ENCODE measurements around the gene CNOT11. TPM values are rescaled to one million over a fixed set of nuclear protein-coding genes. Genes with fewer than 3 reads are reported as not detected.
A peak's percentile ranks its signal among the peaks of the same experiment; 100 is the strongest.
"Not testable (repeated sequence)": the region's sequence is repeated elsewhere in the genome, so short reads cannot be mapped to it uniquely, and the experiment has no call there.

CNOT11 gene
- total and polyA plus RNA-seq, 5 donors = 26.0 to 60.5 (median 41.0) TPM

DNA sequence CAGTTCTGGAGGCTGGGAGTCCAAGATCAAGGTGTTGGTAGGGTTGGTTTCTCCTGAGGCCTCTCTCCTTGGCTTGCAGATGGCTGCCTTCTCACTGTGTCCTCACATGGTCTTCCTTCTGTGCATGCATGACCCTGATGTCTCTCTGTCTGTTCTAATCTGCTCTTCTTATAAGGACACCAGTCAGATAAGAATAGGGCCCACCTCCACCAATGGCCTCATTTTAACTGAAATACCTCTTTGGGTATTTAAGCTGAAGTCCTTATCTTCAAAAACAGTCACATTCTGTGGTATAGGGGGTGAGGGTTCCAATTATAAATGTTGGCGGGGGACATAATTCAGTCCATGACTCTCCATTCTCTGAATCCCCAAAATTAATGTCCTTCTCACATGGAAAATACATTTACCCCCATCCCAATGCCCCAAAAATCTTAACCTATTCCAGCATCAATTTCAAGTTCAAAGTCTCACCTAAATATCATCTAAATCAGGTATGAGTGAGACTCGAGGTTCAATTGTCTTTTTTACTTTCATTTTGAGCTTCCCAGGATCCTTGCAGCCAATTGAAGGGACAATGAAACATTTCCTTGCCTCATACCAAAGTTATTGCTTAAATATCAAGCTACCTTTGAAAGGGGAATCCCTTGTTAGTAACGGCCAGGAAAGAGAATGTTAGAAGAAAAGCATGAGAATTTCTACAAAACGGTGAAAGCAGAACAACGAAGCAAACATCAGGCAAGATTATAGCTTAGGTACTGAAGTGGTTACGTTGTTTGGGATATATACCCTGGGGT, 20.6 kb upstream of the CNOT11 start:
- Histone ChIP-seq H3K27ac (ENCODE audit: low read length) (no peak overlapping the region), H3K4me1 (ENCODE audit: control insufficient read depth, insufficient read depth, low read length) (no peaks in the 10 kb centered on the region), H3K27me3 (ENCODE audit: control insufficient read depth, insufficient read depth) (no peaks in the 10 kb centered on the region), H3K4me3 (ENCODE audit: low read length) (no peak overlapping the region), H3K9me3 (ENCODE audit: control insufficient read depth, low read length) (no peaks in the 10 kb centered on the region)
- WGBS = 90% methylated on average over 6 of the region's 6 CpGs
- intact Hi-C loops (cut with DNase I) = no loop called here
- no peak for DNase-seq
- no peak for ATAC-seq

DNA sequence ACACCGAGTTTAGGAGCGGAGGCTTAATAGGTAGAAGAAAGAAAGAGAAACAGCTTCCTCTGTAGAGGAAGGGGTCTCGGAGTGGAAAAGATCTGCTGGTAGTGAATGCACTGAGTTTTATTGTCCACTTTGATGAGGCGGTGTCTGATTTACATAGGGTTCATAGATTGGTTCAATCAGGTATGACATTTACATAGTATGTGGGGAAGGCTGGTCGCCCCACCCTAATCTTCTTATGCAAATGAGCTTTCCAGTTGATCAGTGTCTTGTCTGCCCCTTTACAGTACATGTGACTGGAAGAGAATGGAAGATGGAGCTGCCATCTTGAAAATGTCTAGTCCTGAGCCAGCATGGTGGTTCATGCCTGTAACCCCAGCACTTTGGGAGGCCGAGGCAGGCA, 19.9 kb upstream of the CNOT11 start:
- Histone ChIP-seq H3K27ac (ENCODE audit: low read length) (no peak overlapping the region), H3K4me3 (ENCODE audit: low read length) (no peak overlapping the region), H3K9me3 (ENCODE audit: control insufficient read depth, low read length) (no peaks in the 10 kb centered on the region), H3K27me3 (ENCODE audit: control insufficient read depth, insufficient read depth) (no peaks in the 10 kb centered on the region), H3K4me1 (ENCODE audit: control insufficient read depth, insufficient read depth, low read length) (no peaks in the 10 kb centered on the region)
- intact Hi-C loops (cut with DNase I) = no loop called here
- WGBS = 96% methylated on average over 6 of the region's 6 CpGs
- ATAC-seq (no peak), DNase-seq (no peak)

DNA sequence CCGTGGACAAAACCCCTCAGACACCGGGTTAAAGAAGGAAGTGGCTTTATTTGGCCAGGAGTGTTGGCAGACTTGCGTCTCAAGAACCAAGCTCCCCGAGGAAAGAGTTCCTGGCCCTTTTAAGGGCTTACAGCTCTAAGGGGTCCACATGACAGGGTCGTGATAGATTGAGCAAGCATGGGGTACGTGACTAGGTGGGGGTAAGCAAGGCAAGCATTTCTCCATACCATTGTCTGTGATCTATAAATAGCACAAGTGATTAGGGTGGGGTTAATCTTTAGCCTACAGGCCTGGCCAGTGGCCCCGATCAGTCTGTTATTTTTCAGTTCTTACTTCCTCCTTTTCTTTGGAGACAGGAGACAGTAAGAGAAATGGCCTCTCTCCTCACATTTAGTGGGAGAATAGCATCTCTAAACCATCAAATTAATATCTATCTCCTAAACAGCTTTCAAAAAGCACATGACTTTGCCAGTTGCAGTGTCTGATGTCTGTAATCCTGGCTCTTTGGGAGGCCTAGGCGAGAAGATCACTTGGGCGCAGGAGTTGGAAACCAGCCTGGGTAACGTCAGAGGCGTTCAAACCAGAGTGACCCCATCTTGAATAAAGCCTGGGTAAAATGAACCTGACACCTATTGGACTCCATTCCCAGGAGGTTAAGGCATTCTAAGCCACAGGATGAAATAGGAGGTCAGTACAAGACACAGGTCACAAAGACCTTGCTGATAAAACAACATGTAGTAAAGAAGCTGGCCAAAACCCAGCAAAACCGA, 18.3 kb upstream of the CNOT11 start:
- intact Hi-C loops (cut with DNase I) = no loop called here
- H3K4me3 ChIP-seq (ENCODE audit: low read length) = no peak overlapping the region
- H3K27ac ChIP-seq (ENCODE audit: low read length) = no peak overlapping the region
- DNase-seq (no peak), ATAC-seq (no peak)
- 54% methylated on average over 12 of the region's 12 CpGs for WGBS
- no peaks in the 10 kb centered on the region for H3K4me1 ChIP-seq (ENCODE audit: control insufficient read depth, insufficient read depth, low read length)
- H3K27me3 ChIP-seq (ENCODE audit: control insufficient read depth, insufficient read depth) = no peaks in the 10 kb centered on the region
- H3K9me3 ChIP-seq (ENCODE audit: control insufficient read depth, low read length) = no peaks in the 10 kb centered on the region

DNA sequence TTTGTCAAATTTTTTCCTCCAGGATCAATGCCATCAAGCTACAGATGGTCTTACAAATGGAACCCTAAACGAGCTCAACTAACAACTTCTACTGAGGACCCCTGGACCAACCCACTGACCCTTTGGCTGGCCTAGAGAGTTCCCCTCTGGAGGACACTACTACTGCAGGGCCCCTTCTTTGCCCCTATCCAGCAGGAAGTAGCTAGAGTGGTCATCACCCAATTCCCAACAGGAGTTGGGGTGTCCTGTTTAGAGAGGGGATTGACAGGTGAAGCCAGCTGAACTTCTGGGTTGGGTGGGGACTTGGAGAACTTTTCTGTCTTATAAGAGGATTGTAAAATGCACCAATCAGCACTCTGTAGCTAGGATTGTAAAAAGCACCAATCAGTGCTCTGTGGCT, 16.7 kb upstream of the CNOT11 start:
- intact Hi-C loops (cut with DNase I); ATAC-seq; H3K4me3 ChIP-seq (ENCODE audit: low read length); H3K4me1 ChIP-seq (ENCODE audit: control insufficient read depth, insufficient read depth, low read length); DNase-seq; H3K27me3 ChIP-seq (ENCODE audit: control insufficient read depth, insufficient read depth); H3K27ac ChIP-seq (ENCODE audit: low read length); H3K9me3 ChIP-seq (ENCODE audit: control insufficient read depth, low read length): not testable (repeated sequence)
- WGBS = 85% methylated on average over 1 of the region's 1 CpG

DNA sequence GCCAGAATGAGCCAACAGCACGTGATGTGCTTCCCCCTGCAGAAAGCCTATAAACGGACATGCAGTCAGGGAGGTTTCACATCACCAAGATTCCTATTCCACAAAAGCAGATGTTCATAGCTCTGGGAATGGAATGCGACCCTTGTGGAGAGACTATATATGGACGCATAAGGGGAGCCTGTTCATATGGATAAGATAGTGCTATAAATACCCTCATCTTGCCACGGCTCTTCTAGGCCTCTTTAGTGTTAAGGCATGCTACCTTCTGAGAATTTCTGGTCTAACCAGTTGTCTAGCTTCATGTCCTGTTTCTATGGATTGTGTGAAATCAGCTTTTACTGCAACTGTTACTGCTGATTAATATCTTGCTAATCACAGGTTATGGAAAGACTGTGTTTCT, 14.7 kb upstream of the CNOT11 start:
- 35% methylated on average over 5 of the region's 5 CpGs for WGBS
- H3K4me1 ChIP-seq (ENCODE audit: control insufficient read depth, insufficient read depth, low read length); H3K27me3 ChIP-seq (ENCODE audit: control insufficient read depth, insufficient read depth); intact Hi-C loops (cut with DNase I); ATAC-seq; H3K4me3 ChIP-seq (ENCODE audit: low read length); DNase-seq; H3K27ac ChIP-seq (ENCODE audit: low read length); H3K9me3 ChIP-seq (ENCODE audit: control insufficient read depth, low read length): not testable (repeated sequence)

DNA sequence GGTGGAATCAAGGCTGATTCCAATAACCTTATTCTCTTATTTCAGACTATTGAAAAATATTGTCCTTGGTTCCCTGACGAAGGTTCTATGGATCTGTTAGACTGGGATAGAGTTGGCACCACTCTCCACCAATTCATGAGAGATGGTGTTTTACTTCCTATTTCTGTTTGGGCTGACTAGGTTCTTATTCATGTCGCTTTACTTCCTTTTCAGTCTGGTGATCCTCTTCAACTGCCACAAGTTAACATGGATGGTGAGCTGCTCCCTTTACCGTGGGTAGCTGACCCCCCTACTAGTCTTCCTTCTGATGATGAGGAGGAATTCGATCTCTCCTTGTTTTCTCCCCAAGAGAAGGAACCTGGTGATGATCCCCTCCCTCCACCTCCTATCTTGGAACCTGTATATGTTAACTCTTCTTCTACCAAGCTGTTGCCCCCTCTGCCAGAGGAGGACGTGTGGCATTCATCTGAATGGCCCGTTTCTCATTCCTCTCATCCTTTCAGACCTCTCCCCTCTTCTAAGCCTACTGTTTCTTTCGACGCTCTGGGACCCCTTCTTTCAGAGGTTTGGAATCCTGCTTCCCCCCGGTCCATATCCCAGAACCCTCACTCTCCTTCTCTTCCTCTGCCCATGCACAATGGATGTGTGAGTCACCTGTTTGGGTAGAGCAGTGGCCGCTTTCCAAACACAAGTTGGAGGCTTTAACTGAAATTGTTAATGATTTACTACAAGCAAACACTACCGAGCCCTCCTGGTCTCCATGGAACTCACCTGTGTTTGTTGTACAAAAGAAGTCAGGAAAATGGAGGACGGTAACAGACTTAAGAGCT, 13.5 kb upstream of the CNOT11 start:
- 88% methylated on average over 12 of the region's 12 CpGs for WGBS
- no peak overlapping the region for H3K4me3 ChIP-seq (ENCODE audit: low read length)
- H3K9me3 ChIP-seq (ENCODE audit: control insufficient read depth, low read length) = no peaks in the 10 kb centered on the region
- DNase-seq = no peak
- no peaks in the 10 kb centered on the region for H3K4me1 ChIP-seq (ENCODE audit: control insufficient read depth, insufficient read depth, low read length)
- no peaks in the 10 kb centered on the region for H3K27me3 ChIP-seq (ENCODE audit: control insufficient read depth, insufficient read depth)
- intact Hi-C loops (cut with DNase I) = no loop called here
- ATAC-seq = no peak
- H3K27ac ChIP-seq (ENCODE audit: low read length) = no peak overlapping the region

DNA sequence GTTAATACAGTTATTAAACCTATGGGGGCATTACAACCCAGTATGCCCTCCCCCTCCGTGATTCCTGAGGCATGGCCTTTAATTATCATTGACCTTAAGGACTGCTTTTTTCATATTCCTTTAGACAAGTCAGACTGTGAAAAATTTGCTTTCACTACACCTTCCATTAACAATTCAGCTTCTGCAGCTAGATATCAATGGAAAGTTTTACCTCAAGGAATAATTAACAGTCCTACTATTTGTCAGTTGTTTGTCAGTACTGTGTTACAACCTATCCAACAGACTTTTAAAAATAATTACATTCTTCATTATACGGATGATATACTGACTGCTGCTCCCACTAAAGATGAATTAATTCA, 12.9 kb upstream of the CNOT11 start:
- H3K4me3 ChIP-seq (ENCODE audit: low read length); H3K9me3 ChIP-seq (ENCODE audit: control insufficient read depth, low read length); H3K4me1 ChIP-seq (ENCODE audit: control insufficient read depth, insufficient read depth, low read length); H3K27ac ChIP-seq (ENCODE audit: low read length); ATAC-seq; intact Hi-C loops (cut with DNase I); DNase-seq; H3K27me3 ChIP-seq (ENCODE audit: control insufficient read depth, insufficient read depth): not testable (repeated sequence)
- WGBS = 75% methylated on average over 2 of the region's 2 CpGs

DNA sequence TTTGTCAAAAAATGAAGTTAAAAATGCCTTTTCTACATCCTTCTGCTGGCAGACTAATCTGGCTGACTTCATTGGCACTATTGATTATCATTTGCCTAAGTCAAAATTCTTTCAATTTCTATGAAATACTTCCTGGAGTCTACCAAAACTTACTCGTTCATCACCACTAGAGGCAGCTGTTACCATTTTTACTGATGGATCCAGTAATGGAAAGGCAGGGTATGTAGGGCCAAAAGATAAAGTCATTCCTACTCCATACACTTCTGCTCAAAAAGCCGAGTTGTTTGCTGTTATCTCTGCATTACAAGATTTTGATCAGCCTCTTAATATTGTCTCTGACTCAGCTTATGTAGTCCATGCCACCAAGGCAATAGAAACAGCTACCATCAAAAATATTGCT, 12.0 kb upstream of the CNOT11 start:
- H3K27me3 ChIP-seq (ENCODE audit: control insufficient read depth, insufficient read depth); ATAC-seq; intact Hi-C loops (cut with DNase I); H3K9me3 ChIP-seq (ENCODE audit: control insufficient read depth, low read length); H3K4me3 ChIP-seq (ENCODE audit: low read length); DNase-seq; H3K27ac ChIP-seq (ENCODE audit: low read length); H3K4me1 ChIP-seq (ENCODE audit: control insufficient read depth, insufficient read depth, low read length): not testable (repeated sequence)
- WGBS = 6% methylated on average over 2 of the region's 2 CpGs

DNA sequence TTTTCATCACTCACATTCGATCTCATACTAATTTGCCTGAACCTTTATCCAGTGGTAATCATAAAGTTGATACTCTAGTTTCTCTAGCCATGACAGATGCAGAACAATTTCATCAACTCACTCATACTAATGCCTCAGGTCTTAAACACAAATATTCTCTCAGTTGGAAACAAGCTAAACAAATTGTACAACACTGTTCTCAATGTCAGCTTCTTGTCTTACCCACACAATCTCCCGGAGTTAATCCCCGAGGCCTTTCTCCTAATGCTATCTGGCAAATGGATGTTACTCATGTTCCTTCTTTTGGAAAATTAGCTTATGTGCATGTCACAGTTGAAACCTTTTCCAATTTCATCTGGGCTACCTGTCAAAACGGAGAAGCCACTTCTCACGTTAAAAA, 11.5 kb upstream of the CNOT11 start:
- Histone ChIP-seq H3K27ac (ENCODE audit: low read length) (no peak overlapping the region), H3K4me3 (ENCODE audit: low read length) (no peak overlapping the region), H3K4me1 (ENCODE audit: control insufficient read depth, insufficient read depth, low read length) (no peaks in the 10 kb centered on the region), H3K27me3 (ENCODE audit: control insufficient read depth, insufficient read depth) (no peaks in the 10 kb centered on the region), H3K9me3 (ENCODE audit: control insufficient read depth, low read length) (no peaks in the 10 kb centered on the region)
- DNase-seq = no peak
- WGBS = 47% methylated on average over 5 of the region's 5 CpGs
- intact Hi-C loops (cut with DNase I) = no loop called here
- no peak for ATAC-seq

DNA sequence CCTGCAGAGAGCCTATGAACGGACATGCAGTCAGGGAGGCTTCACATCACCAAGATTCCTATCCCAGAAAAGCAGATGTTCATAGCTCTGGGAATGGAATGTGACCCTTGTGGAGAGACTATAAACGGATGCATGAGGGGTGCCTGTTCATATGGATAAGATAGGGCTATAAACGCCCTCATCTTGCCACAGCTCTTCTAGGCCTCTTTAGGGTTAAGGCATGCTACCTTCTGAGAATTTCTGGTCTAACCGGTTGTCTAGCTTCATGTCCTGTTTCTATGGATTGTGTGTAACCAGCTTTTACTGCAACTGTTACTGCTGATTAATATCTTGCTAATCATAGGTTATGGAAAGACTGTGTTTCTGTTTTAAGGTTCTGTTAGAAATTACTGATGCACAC, 8.3 kb upstream of the CNOT11 start:
- intact Hi-C loops (cut with DNase I); H3K27ac ChIP-seq (ENCODE audit: low read length); ATAC-seq; H3K4me3 ChIP-seq (ENCODE audit: low read length); H3K9me3 ChIP-seq (ENCODE audit: control insufficient read depth, low read length); DNase-seq; H3K4me1 ChIP-seq (ENCODE audit: control insufficient read depth, insufficient read depth, low read length); H3K27me3 ChIP-seq (ENCODE audit: control insufficient read depth, insufficient read depth): not testable (repeated sequence)
- 74% methylated on average over 4 of the region's 4 CpGs for WGBS

DNA sequence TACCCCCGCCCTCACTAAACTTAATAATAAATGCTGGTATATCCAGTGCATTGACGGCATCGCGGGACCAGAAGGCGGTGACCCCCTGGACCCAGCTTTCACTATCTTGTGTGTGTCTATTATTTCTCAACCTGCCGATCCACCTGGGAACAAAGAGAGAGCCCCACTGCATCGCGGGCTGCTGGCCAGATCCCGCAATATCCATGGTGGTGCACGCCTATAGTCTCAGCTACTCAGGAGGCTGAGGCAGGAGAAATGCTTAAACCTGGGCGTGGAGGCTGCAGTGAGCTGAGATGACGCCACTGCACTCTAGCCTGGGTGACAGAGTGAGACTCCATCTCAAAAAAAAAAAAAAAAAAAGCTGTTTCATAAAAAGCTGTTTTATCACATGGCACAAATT, 7.8 kb upstream of the CNOT11 start:
- DNase-seq = peak in 1 of 3 donors; percentile 38
- not testable (repeated sequence) for H3K27ac ChIP-seq (ENCODE audit: low read length)
- WGBS = 97% methylated on average over 12 of the region's 12 CpGs

More for the DNA sequence above, 7.8 kb upstream of the CNOT11 start:
- intact Hi-C loops (cut with DNase I); H3K9me3 ChIP-seq (ENCODE audit: control insufficient read depth, low read length); ATAC-seq; H3K27me3 ChIP-seq (ENCODE audit: control insufficient read depth, insufficient read depth); H3K4me1 ChIP-seq (ENCODE audit: control insufficient read depth, insufficient read depth, low read length); H3K4me3 ChIP-seq (ENCODE audit: low read length): not testable (repeated sequence)

All from right cardiac atrium (tissue), 5 donors.